ENCODE data around the gene NMRK1. TPM values are rescaled to one million over a fixed set of nuclear protein-coding genes. Genes with fewer than 3 reads are reported as not detected.

NMRK1 gene
- polyA plus RNA-seq, 3 donors, result 4.3 to 9.8 (median 9.3) TPM

- no peaks in the 10 kb centered on the region for H3K9me3 ChIP-seq (replicated peaks in 1 of 2; ENCODE audit: control insufficient read depth in 1 of 2, insufficient read depth in 1 of 2, low read length in 2 of 2)
- Mint-ChIP-seq H3K27ac (no peak overlapping the region), H3K4me1 (no peaks in the 10 kb centered on the region), H3K36me3 (no peaks in the 10 kb centered on the region), H3K9me3 (peaks cover 0 to 11% (median 3%) of the 10 kb centered on the region in 7 donors), H3K27me3 (ENCODE audit: low read depth in 3 of 3) (peaks cover 0 to 1% (median 0%) of the 10 kb centered on the region in 3 donors), H3K4me3 (no peak overlapping the region)
- H4K20me1 ChIP-seq (ENCODE audit: insufficient read depth, low read length), result no peaks in the 10 kb centered on the region
- H3K4me1 ChIP-seq (ENCODE audit: control insufficient read depth in 1 of 2, insufficient read depth in 2 of 2, low read length in 2 of 2), result no peaks in the 10 kb centered on the region
- H3K9ac ChIP-seq (ENCODE audit: insufficient read depth, low read length, poor library complexity, severe bottlenecking), result no peak overlapping the region
- no peak overlapping the region for H3K27ac ChIP-seq (ENCODE audit: low read depth in 1 of 2, low read length in 2 of 2)
- H2AFZ ChIP-seq (ENCODE audit: insufficient read depth, low read depth, low read length, poor library complexity, severe bottlenecking), result no peak overlapping the region
- no peak for TF ChIP-seq CTCF (IDR thresholded peaks at IDR 0.05)
- no peak overlapping the region for H3K4me2 ChIP-seq (replicated peaks; ENCODE audit: extremely low read depth, low read length, poor library complexity, severe bottlenecking)
- no peak overlapping the region for H3K4me3 ChIP-seq (replicated peaks in 1 of 3; ENCODE audit: low read depth in 2 of 3, low read length in 3 of 3)
- DNase-seq, result no peak
- H3K27me3 ChIP-seq (ENCODE audit: control insufficient read depth in 2 of 2, insufficient read depth in 2 of 2, low read length in 2 of 2), result no peaks in the 10 kb centered on the region
- intact Hi-C loops (cut with micrococcal nuclease), result no loop called here
- no peaks in the 10 kb centered on the region for H3K36me3 ChIP-seq (replicated peaks in 1 of 2; ENCODE audit: control insufficient read depth in 1 of 2, insufficient read depth in 2 of 2, low read length in 2 of 2)
- H3K79me2 ChIP-seq (ENCODE audit: insufficient read depth, low read length), result no peaks in the 10 kb centered on the region
Observed at GRCh38 chr9:75051285-75051684, 36.7 kb downstream of the NMRK1 start.

- Mint-ChIP-seq H3K4me3 (no peak overlapping the region), H3K27me3 (ENCODE audit: low read depth in 3 of 3) (peaks cover 2% of the 10 kb centered on the region in 3 donors), H3K27ac (no peak overlapping the region), H3K36me3 (no peaks in the 10 kb centered on the region), H3K9me3 (peaks cover 0 to 2% (median 0%) of the 10 kb centered on the region in 7 donors), H3K4me1 (no peaks in the 10 kb centered on the region)
- Histone ChIP-seq H3K9ac (ENCODE audit: insufficient read depth, low read length, poor library complexity, severe bottlenecking) (no peak overlapping the region), H3K4me3 (replicated peaks in 1 of 3; ENCODE audit: low read depth in 2 of 3, low read length in 3 of 3) (no peak overlapping the region), H4K20me1 (ENCODE audit: insufficient read depth, low read length) (no peaks in the 10 kb centered on the region), H3K4me1 (ENCODE audit: control insufficient read depth in 1 of 2, insufficient read depth in 2 of 2, low read length in 2 of 2) (no peaks in the 10 kb centered on the region), H3K79me2 (ENCODE audit: insufficient read depth, low read length) (no peaks in the 10 kb centered on the region), H3K27me3 (ENCODE audit: control insufficient read depth in 2 of 2, insufficient read depth in 2 of 2, low read length in 2 of 2) (peaks cover 0 to 2% of the 10 kb centered on the region in 2 donors), H3K27ac (ENCODE audit: low read depth in 1 of 2, low read length in 2 of 2) (no peak overlapping the region), H3K9me3 (replicated peaks in 1 of 2; ENCODE audit: control insufficient read depth in 1 of 2, insufficient read depth in 1 of 2, low read length in 2 of 2) (no peaks in the 10 kb centered on the region), H2AFZ (ENCODE audit: insufficient read depth, low read depth, low read length, poor library complexity, severe bottlenecking) (no peak overlapping the region), H3K36me3 (replicated peaks in 1 of 2; ENCODE audit: control insufficient read depth in 1 of 2, insufficient read depth in 2 of 2, low read length in 2 of 2) (no peaks in the 10 kb centered on the region), H3K4me2 (replicated peaks; ENCODE audit: extremely low read depth, low read length, poor library complexity, severe bottlenecking) (no peak overlapping the region)
- TF ChIP-seq CTCF (IDR thresholded peaks at IDR 0.05), result no peak
- intact Hi-C loops (cut with micrococcal nuclease), result no loop called here
- DNase-seq, result no peak
- WGBS (ENCODE audit: insufficient coverage), result 89% methylated on average over 1 of the region's 2 CpGs
Observed at GRCh38 chr9:75047506-75047905, 40.4 kb downstream of the NMRK1 start.
